GM10847 (cell line): Measurements from ENCODE around the gene MAP1LC3B.

ENCODE experiments used
- POLR2A ChIP-seq: IDR thresholded peaks from 2 replicates; pipeline ENCODE4 v1.6.1; 2011; ENCODE audit not compliant: insufficient read length; ENCODE audit errors: extremely low read depth

MAP1LC3B gene

DNA sequence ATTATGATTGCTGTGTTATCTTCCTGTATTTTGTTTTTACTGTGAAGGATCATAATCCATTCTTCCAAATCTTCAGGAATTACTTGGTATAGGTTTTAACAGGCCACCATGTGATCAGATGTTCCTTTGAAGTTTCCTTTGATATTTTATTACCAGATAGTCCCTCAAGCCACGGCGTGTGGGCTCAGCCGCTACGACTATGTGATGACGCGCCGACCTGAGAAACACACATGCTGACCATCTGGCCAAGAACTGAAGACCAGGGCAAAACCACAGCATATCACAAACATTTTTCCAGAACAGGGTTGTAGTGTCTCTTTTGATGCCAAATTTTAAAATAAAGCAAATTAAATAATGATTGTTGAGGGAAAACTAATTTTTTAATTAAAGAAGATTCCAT, 53.4 kb downstream of the MAP1LC3B start:
- no peak for TF ChIP-seq POLR2A

DNA sequence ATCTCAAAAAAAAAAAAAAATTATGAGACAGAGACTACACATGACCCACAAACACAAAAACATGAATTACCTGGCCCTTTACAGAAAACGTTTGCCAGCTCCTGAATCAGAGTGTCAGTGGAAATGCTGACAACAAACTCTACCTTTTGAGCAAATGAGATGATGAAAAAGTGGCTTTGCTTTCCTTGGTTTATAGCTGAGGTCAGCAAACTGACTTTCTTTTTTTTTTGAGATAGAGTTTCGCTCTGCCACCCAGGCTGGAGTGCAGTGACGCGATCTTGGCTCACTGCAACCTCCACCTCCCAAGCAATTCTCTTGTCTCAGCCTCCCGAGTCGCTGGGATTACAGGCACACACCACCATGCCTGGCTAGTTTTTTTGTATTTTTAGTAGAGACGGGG, 54.3 kb downstream of the MAP1LC3B start:
- no peak for TF ChIP-seq POLR2A

DNA sequence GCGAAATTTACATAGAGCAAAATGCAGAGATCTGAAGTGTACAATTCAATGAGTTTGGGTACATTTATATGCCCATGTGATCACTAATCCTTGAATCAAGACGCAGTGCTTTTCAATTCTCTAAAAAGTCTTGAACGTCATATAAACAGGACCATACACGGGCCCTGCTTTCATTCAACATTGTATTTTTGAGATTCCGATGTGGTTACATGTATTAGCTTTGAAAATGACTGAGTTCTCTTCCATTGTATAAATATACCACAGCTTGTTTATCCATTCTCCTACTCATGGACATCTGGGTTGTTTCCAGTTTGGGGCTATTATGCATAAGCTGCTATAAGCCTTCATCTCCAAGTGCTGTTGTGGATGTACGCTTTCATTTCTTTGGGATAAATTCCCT, 55.2 kb downstream of the MAP1LC3B start:
- no peak for TF ChIP-seq POLR2A

DNA sequence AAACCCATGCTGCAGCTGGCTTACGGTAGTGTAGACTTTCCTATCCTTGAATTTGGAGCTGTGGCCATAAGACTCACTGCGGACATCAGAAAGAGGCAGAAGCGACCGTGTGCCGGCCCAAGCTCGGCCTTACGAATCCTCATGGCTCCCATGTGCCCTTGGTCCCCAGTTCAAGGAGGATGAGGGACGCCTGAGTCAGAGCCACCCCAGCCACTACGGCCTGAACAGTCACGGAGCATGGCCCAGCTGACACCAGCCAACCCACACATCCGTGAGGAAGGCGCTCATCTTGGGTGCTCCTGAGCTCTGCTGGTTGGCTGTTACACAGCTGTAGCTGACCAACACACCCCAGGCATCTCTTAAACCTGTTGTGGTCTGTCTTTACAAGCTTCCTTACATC, 56.7 kb downstream of the MAP1LC3B start:
- no peak for TF ChIP-seq POLR2A

DNA sequence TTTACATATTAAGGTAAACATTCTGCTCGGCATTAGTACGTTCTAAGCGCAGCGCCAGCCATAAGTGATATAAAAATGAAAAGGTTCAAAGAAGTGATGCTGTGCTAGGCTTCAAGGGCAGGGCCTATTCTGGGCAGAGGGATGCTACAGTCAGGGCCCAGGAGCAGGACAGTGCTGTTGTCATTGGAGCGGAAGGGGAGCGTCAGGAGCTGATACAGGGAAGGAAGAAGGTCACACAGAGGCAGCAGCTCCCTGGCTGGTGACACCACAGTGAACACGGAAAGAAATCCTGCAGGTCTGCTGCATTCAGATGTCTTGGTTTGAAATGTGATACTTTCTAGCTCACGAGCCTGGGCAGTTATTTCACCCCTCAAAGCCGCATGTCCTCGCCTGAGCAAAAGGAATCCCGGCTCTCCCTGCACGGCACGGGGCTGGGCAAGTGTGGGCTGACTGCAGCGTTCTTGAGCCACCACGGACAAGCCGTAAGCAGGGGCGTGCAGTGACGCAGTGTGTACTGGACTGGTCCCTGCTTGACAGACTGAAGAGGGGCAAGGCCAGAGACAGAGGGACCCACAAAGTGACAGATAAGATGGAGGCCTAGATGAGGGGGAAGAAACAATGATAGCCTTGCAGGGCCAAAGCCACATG, 59.6 kb downstream of the MAP1LC3B start:
- TF ChIP-seq POLR2A, result no peak

DNA sequence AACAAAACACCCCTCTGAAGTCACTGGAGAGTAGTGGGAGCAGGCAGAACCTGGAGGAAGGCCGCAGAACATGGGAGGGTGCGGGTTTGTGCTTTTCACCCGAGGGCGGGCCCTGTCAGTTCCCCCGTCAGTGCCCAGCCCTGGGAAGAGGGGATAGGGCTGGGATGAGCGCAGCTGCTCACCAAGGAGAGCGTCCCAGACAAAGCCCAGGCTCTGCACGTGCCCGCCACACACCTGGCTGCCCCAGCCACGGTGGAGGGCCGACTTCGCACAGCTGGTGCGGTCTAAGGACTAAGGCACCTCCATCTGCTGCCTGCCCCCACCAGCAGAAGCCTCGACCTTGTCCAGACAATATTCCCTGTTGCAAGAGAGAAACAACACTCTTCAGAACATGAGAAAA, 61.2 kb downstream of the MAP1LC3B start:
- TF ChIP-seq POLR2A, result no peak
